ENCODE results near the gene UBE2A.

DNA sequence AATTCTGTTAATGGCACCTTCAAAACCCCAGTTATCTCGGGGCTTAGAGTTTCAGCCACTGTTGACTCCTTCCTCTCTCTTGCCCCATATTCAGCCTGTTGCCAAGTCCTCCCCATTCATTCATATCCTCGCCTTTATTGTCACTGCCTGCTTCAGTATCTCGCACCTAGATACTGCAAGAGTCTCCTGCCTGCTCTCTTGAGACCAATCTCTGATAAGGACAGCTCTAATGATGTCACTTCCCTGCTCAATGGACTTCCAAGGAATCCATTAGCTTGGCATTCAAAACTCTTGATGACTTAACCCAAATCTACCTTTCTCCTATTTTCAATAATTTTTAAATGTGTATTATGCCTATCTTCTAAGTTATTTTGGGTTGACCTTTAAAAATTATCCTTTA lies 1.1 kb upstream of the UBE2A start:
- TF ChIP-seq TAF1 (IDR thresholded peaks at IDR 0.05; ENCODE audit: low read depth, low read length) (no peak), POLR2A (IDR thresholded peaks at IDR 0.05; ENCODE audit: low read depth, low read length) (no peak)

Measured in GM12891 (cell line).